ENCODE measurements around the gene ELP5.
"Not testable (repeated sequence)": the region's sequence is repeated elsewhere in the genome, so short reads cannot be mapped to it uniquely, and the experiment has no call there.

ELP5 gene

DNA sequence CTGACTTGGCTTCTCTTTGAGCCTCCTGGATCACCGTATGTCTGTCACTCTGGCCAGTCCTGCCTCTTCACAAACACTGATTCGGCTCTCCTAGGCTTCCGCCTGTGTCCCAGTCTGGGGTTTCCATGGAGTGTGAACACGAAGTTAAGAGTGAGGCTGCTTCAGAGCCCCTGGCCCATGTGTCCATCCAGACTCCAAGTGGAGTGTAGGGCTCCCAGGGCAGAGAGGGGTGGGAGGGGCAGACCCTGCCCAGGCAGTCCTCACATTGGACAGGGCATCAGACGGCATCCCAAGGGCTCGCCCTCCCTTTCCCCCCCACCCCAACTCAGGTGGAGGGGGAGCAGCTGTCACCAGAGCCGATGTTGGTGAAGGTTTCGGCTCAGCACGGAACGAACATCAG is 8.2 kb upstream of the ELP5 start:
- peaks cover 18% of the 10 kb centered on the region for H3K79me2 ChIP-seq (ENCODE audit: control insufficient read depth, insufficient read depth, low read length, poor library complexity)
- not testable (repeated sequence) for H3K4me2 ChIP-seq (ENCODE audit: low read length); H3K4me3 ChIP-seq (ENCODE audit: low read depth, low read length); H3K27ac ChIP-seq (ENCODE audit: low read depth, low read length); H2BK5ac ChIP-seq (ENCODE audit: low read depth, low read length, poor library complexity); H4K8ac ChIP-seq (ENCODE audit: low read depth, low read length); H3K23ac ChIP-seq (ENCODE audit: low read length); H2AK5ac ChIP-seq (ENCODE audit: low read length); H4K91ac ChIP-seq (ENCODE audit: low read depth, low read length); H2BK12ac ChIP-seq (ENCODE audit: low read length); H2AFZ ChIP-seq (ENCODE audit: insufficient read depth, low read length, poor library complexity); DNase-seq; H3K18ac ChIP-seq (ENCODE audit: low read length); H3K9me3 ChIP-seq (ENCODE audit: insufficient read depth, low read depth, low read length); H2BK120ac ChIP-seq (ENCODE audit: insufficient read depth, low read length, poor library complexity); H3K14ac ChIP-seq (ENCODE audit: low read length); H4K12ac ChIP-seq (ENCODE audit: low read depth, low read length); H3K27me3 ChIP-seq (ENCODE audit: insufficient read depth, low read length); H3K4ac ChIP-seq (ENCODE audit: low read depth, low read length); H3K9ac ChIP-seq (ENCODE audit: low read length)
- H3K79me1 ChIP-seq (ENCODE audit: low read length), result peaks cover 19% of the 10 kb centered on the region
- peaks cover 10 to 12% of the 10 kb centered on the region in 2 experiments for H3K4me1 ChIP-seq (ENCODE audit: control insufficient read depth in 1 of 2, insufficient read depth in 2 of 2, low read length in 2 of 2)
- peaks cover 20 to 36% of the 10 kb centered on the region in 2 experiments for H3K36me3 ChIP-seq (ENCODE audit: control insufficient read depth in 1 of 2, insufficient read depth in 2 of 2, low read length in 2 of 2)
- WGBS (ENCODE audit: extremely low coverage, insufficient coverage, insufficient read length), result no CpG with 5 or more reads among the region's 10 CpGs

GRCh38 chr17:7246779-7247178 is 5.2 kb upstream of the ELP5 start:
- Histone ChIP-seq H2AK5ac (ENCODE audit: low read length) (no peak overlapping the region), H3K4ac (ENCODE audit: low read depth, low read length) (no peak overlapping the region), H3K27ac (ENCODE audit: low read depth, low read length) (no peak overlapping the region), H4K12ac (ENCODE audit: low read depth, low read length) (no peak overlapping the region), H2BK5ac (ENCODE audit: low read depth, low read length, poor library complexity) (no peak overlapping the region), H3K79me2 (ENCODE audit: control insufficient read depth, insufficient read depth, low read length, poor library complexity) (peaks cover 35% of the 10 kb centered on the region), H3K9ac (ENCODE audit: low read length) (no peak overlapping the region), H3K23ac (ENCODE audit: low read length) (no peak overlapping the region), H3K4me2 (ENCODE audit: low read length) (no peak overlapping the region), H3K18ac (ENCODE audit: low read length) (no peak overlapping the region), H2BK120ac (ENCODE audit: insufficient read depth, low read length, poor library complexity) (no peak overlapping the region), H3K9me3 (ENCODE audit: insufficient read depth, low read depth, low read length) (no peaks in the 10 kb centered on the region), H2AFZ (ENCODE audit: insufficient read depth, low read length, poor library complexity) (no peak overlapping the region), H3K14ac (ENCODE audit: low read length) (no peak overlapping the region), H3K79me1 (ENCODE audit: low read length) (peaks cover 23% of the 10 kb centered on the region), H3K36me3 (ENCODE audit: control insufficient read depth in 1 of 2, insufficient read depth in 2 of 2, low read length in 2 of 2) (peaks cover 20 to 27% of the 10 kb centered on the region in 2 experiments), H2BK12ac (ENCODE audit: low read length) (no peak overlapping the region), H3K27me3 (ENCODE audit: insufficient read depth, low read length) (no peaks in the 10 kb centered on the region), H3K4me1 (ENCODE audit: control insufficient read depth in 1 of 2, insufficient read depth in 2 of 2, low read length in 2 of 2) (peaks cover 7 to 8% of the 10 kb centered on the region in 2 experiments), H4K91ac (ENCODE audit: low read depth, low read length) (no peak overlapping the region), H3K4me3 (ENCODE audit: low read depth, low read length) (no peak overlapping the region), H4K8ac (ENCODE audit: low read depth, low read length) (no peak overlapping the region)
- DNase-seq, result no peak
- no CpG with 5 or more reads among the region's 5 CpGs for WGBS (ENCODE audit: extremely low coverage, insufficient coverage, insufficient read length)

GRCh38 chr17:7248796-7249195 is 3.2 kb upstream of the ELP5 start:
- Histone ChIP-seq H4K12ac (ENCODE audit: low read depth, low read length) (no peak overlapping the region), H2BK12ac (ENCODE audit: low read length) (no peak overlapping the region), H3K23ac (ENCODE audit: low read length) (peak overlapping the region; percentile 31), H3K9ac (ENCODE audit: low read length) (no peak overlapping the region), H3K79me1 (ENCODE audit: low read length) (peaks cover 17% of the 10 kb centered on the region), H3K4ac (ENCODE audit: low read depth, low read length) (peak overlapping the region; percentile 66), H3K36me3 (ENCODE audit: control insufficient read depth in 1 of 2, insufficient read depth in 2 of 2, low read length in 2 of 2) (peaks cover 19 to 25% of the 10 kb centered on the region in 2 experiments), H3K14ac (ENCODE audit: low read length) (no peak overlapping the region), H3K18ac (ENCODE audit: low read length) (no peak overlapping the region), H2AK5ac (ENCODE audit: low read length) (no peak overlapping the region), H3K79me2 (ENCODE audit: control insufficient read depth, insufficient read depth, low read length, poor library complexity) (peaks cover 30% of the 10 kb centered on the region), H3K4me2 (ENCODE audit: low read length) (no peak overlapping the region), H2BK5ac (ENCODE audit: low read depth, low read length, poor library complexity) (no peak overlapping the region), H3K27ac (ENCODE audit: low read depth, low read length) (no peak overlapping the region), H4K91ac (ENCODE audit: low read depth, low read length) (no peak overlapping the region), H3K27me3 (ENCODE audit: insufficient read depth, low read length) (no peaks in the 10 kb centered on the region), H3K4me3 (ENCODE audit: low read depth, low read length) (no peak overlapping the region), H2AFZ (ENCODE audit: insufficient read depth, low read length, poor library complexity) (no peak overlapping the region), H4K8ac (ENCODE audit: low read depth, low read length) (no peak overlapping the region), H2BK120ac (ENCODE audit: insufficient read depth, low read length, poor library complexity) (no peak overlapping the region), H3K9me3 (ENCODE audit: insufficient read depth, low read depth, low read length) (no peaks in the 10 kb centered on the region), H3K4me1 (ENCODE audit: control insufficient read depth in 1 of 2, insufficient read depth in 2 of 2, low read length in 2 of 2) (peaks cover 6 to 10% of the 10 kb centered on the region in 2 experiments)
- WGBS (ENCODE audit: extremely low coverage, insufficient coverage, insufficient read length), result no CpG with 5 or more reads among the region's 4 CpGs
- DNase-seq, result no peak

GRCh38 chr17:7249214-7249613 is 2.8 kb upstream of the ELP5 start:
- H3K14ac ChIP-seq (ENCODE audit: low read length), result no peak overlapping the region
- peaks cover 30% of the 10 kb centered on the region for H3K79me2 ChIP-seq (ENCODE audit: control insufficient read depth, insufficient read depth, low read length, poor library complexity)
- WGBS (ENCODE audit: extremely low coverage, insufficient coverage, insufficient read length), result no CpG with 5 or more reads among the region's 6 CpGs
- no peak overlapping the region for H4K91ac ChIP-seq (ENCODE audit: low read depth, low read length)
- H3K23ac ChIP-seq (ENCODE audit: low read length), result no peak overlapping the region
- peak overlapping the region; percentile 66 for H3K4ac ChIP-seq (ENCODE audit: low read depth, low read length)
- no peaks in the 10 kb centered on the region for H3K27me3 ChIP-seq (ENCODE audit: insufficient read depth, low read length)
- H3K27ac ChIP-seq (ENCODE audit: low read depth, low read length), result no peak overlapping the region
- peaks cover 16 to 23% of the 10 kb centered on the region in 2 experiments for H3K36me3 ChIP-seq (ENCODE audit: control insufficient read depth in 1 of 2, insufficient read depth in 2 of 2, low read length in 2 of 2)
- H3K4me2 ChIP-seq (ENCODE audit: low read length), result no peak overlapping the region
- no peak overlapping the region for H3K18ac ChIP-seq (ENCODE audit: low read length)
- no peak overlapping the region for H2AFZ ChIP-seq (ENCODE audit: insufficient read depth, low read length, poor library complexity)
- H2BK120ac ChIP-seq (ENCODE audit: insufficient read depth, low read length, poor library complexity), result no peak overlapping the region
- H3K4me3 ChIP-seq (ENCODE audit: low read depth, low read length), result no peak overlapping the region
- no peaks in the 10 kb centered on the region for H3K9me3 ChIP-seq (ENCODE audit: insufficient read depth, low read depth, low read length)
- H3K79me1 ChIP-seq (ENCODE audit: low read length), result peaks cover 17% of the 10 kb centered on the region
- H3K4me1 ChIP-seq (ENCODE audit: control insufficient read depth in 1 of 2, insufficient read depth in 2 of 2, low read length in 2 of 2), result peaks cover 6 to 10% of the 10 kb centered on the region in 2 experiments
- H4K8ac ChIP-seq (ENCODE audit: low read depth, low read length), result no peak overlapping the region
- no peak overlapping the region for H2AK5ac ChIP-seq (ENCODE audit: low read length)
- no peak overlapping the region for H4K12ac ChIP-seq (ENCODE audit: low read depth, low read length)
- DNase-seq, result no peak
- no peak overlapping the region for H2BK5ac ChIP-seq (ENCODE audit: low read depth, low read length, poor library complexity)
- H2BK12ac ChIP-seq (ENCODE audit: low read length), result no peak overlapping the region
- H3K9ac ChIP-seq (ENCODE audit: low read length), result no peak overlapping the region

All from trophoblast cell (in vitro differentiated cells and primary cell).